CD14-positive monocyte (primary cell): Measurements from ENCODE around the gene AGRP. TPM values are rescaled to one million over a fixed set of nuclear protein-coding genes. Genes with fewer than 3 reads are reported as not detected.
A peak's percentile ranks its signal among the peaks of the same experiment; 100 is the strongest.

Experiments
- DNase-seq, 3 donors: peaks; one replicate each; pipeline ENCODE4 v3.0.0-alpha.2; 2011 to 2022
- H2AFZ ChIP-seq: 2 replicates; pipeline ENCODE4 v1.6.0; 2012; ENCODE audit warnings: mild to moderate bottlenecking, low read depth, low read length, inconsistent platforms; ENCODE audit not compliant: insufficient read depth, poor library complexity, severe bottlenecking
- H3K27ac ChIP-seq, 2 donors: 1 replicate in 1 of 2; 2 replicates in 1 of 2; pipeline ENCODE4 v1.5.1; 2012 to 2013; ENCODE audit warnings: low read length in 2 of 2, control low read depth in 1 of 2, inconsistent platforms in 1 of 2, low read depth in 1 of 2, mild to moderate bottlenecking in 1 of 2
- H3K27me3 ChIP-seq, 2 donors: one replicate each; pipeline versions ENCODE4 v1.6.0 to v1.6.1; 2011 to 2013; ENCODE audit warnings: low read length in 2 of 2; ENCODE audit not compliant: control insufficient read depth in 2 of 2, insufficient read depth in 2 of 2
- H3K36me3 ChIP-seq, 2 donors: replicated peaks in 1 of 2; 1 replicate in 1 of 2; 2 replicates in 1 of 2; pipeline versions ENCODE4 v1.5.1 to v1.6.1; 2012 to 2013; ENCODE audit warnings: low read length in 2 of 2, control low read depth in 1 of 2, inconsistent platforms in 1 of 2, mild to moderate bottlenecking in 1 of 2; ENCODE audit not compliant: insufficient read depth in 2 of 2, control insufficient read depth in 1 of 2
- H3K4me1 ChIP-seq, 2 donors: 1 replicate in 1 of 2; 2 replicates in 1 of 2; pipeline versions ENCODE4 v1.5.1 to v1.6.1; 2012 to 2013; ENCODE audit warnings: low read length in 2 of 2, control low read depth in 1 of 2, inconsistent platforms in 1 of 2, mild to moderate bottlenecking in 1 of 2, moderate library complexity in 1 of 2; ENCODE audit not compliant: insufficient read depth in 2 of 2, control insufficient read depth in 1 of 2
- H3K4me2 ChIP-seq: replicated peaks from 2 replicates; pipeline ENCODE3; 2012; ENCODE audit warnings: low read length, moderate library complexity, mild to moderate bottlenecking; ENCODE audit not compliant: poor library complexity, severe bottlenecking; ENCODE audit errors: extremely low read depth
- H3K4me3 ChIP-seq, 3 experiments: fragments of 200-600 bp in 1 of 3; sonication (generic) in 1 of 3; replicated peaks in 1 of 3; 1 replicate in 2 of 3; 2 replicates in 1 of 3; pipeline ENCODE4 v1.5.1; 2011 to 2013; ENCODE audit warnings: low read length in 3 of 3, mild to moderate bottlenecking in 3 of 3, control low read depth in 2 of 3, low read depth in 2 of 3, inconsistent platforms in 1 of 3, moderate library complexity in 1 of 3
- H3K79me2 ChIP-seq: 2 replicates; pipeline ENCODE4 v1.6.0; 2012; ENCODE audit warnings: mild to moderate bottlenecking, control low read depth, inconsistent platforms, low read length, moderate library complexity; ENCODE audit not compliant: insufficient read depth
- H3K9ac ChIP-seq: 2 replicates; pipeline ENCODE4 v1.6.0; 2017; ENCODE audit warnings: low read length, mild to moderate bottlenecking; ENCODE audit not compliant: insufficient read depth, poor library complexity, severe bottlenecking
- H3K9me3 ChIP-seq, 2 donors: replicated peaks in 1 of 2; 1 replicate in 1 of 2; 2 replicates in 1 of 2; pipeline versions ENCODE4 v1.5.1 to v1.6.1; 2012 to 2013; ENCODE audit warnings: low read length in 2 of 2, control low read depth in 1 of 2; ENCODE audit not compliant: control insufficient read depth in 1 of 2, insufficient read depth in 1 of 2
- H4K20me1 ChIP-seq: 2 replicates; pipeline ENCODE4 v1.6.0; 2012; ENCODE audit warnings: mild to moderate bottlenecking, low read length, control low read depth, moderate library complexity; ENCODE audit not compliant: insufficient read depth
- H3K27ac Mint-ChIP-seq, 7 donors: one replicate each; pipeline ENCODE4 v1.8.0; 2020; ENCODE audit warnings: mild to moderate bottlenecking in 7 of 7, mixed read lengths in 7 of 7, moderate library complexity in 6 of 7, inconsistent platforms in 2 of 7
- H3K27me3 Mint-ChIP-seq, 3 donors: one replicate each; pipeline ENCODE4 v1.8.0; 2021 to 2022; ENCODE audit warnings: low read depth in 3 of 3, mild to moderate bottlenecking in 3 of 3, mixed read lengths in 3 of 3, moderate library complexity in 3 of 3, inconsistent platforms in 1 of 3
- H3K36me3 Mint-ChIP-seq, 2 donors: one replicate each; pipeline ENCODE4 v1.8.0; 2020; ENCODE audit warnings: mixed read lengths in 2 of 2, inconsistent platforms in 1 of 2, mild to moderate bottlenecking in 1 of 2
- H3K4me1 Mint-ChIP-seq: one replicate; pipeline ENCODE4 v1.8.0; 2020; ENCODE audit warnings: mild to moderate bottlenecking, mixed read lengths
- H3K4me3 Mint-ChIP-seq, 2 donors: one replicate each; pipeline ENCODE4 v1.8.0; 2020; ENCODE audit warnings: mild to moderate bottlenecking in 2 of 2, mixed read lengths in 2 of 2, moderate library complexity in 1 of 2
- H3K9me3 Mint-ChIP-seq, 7 donors: one replicate each; pipeline ENCODE4 v1.8.0; 2020 to 2022; ENCODE audit warnings: mixed read lengths in 7 of 7, mild to moderate bottlenecking in 6 of 7, moderate library complexity in 6 of 7, inconsistent platforms in 2 of 7
- WGBS: methylation state at CpG from one replicate; pipeline ENCODE4 v1.1.5; 2013; ENCODE audit warnings: missing lambda C conversion rate; ENCODE audit not compliant: insufficient coverage; 5-methylcytosine and 5-hydroxymethylcytosine counted together
- intact Hi-C, 2 donors: fragments of 100-400 bp; cut with micrococcal nuclease; formaldehyde crosslinking; loops; one replicate each; pipeline versions ENCODE4 v1.15.0 to v1.15.1; 2023
- polyA plus RNA-seq, 3 donors: library from polyadenylated mRNA; depleted of rRNA in 1 of 3; unstranded in 2 of 3; stranded (reverse) in 1 of 3; fragments of 300-500 nt in 2 of 3; fragments of >200 nt in 1 of 3; fragmentation: Illumina TruSeq in 2 of 3; gene quantifications; 1 replicate in 2 of 3; 2 replicates in 1 of 3; pipeline ENCODE4 v1.2.3, GENCODE V29; 2012 to 2021
- TF ChIP-seq, protein P1 (sequence below): fragments of 200-600 bp; IDR thresholded peaks from one replicate; pipeline ENCODE4 v1.8.0; 2022; ENCODE audit warnings: antibody characterized with exemption, mild to moderate bottlenecking

Gene AGRP
- polyA plus RNA-seq, 3 donors = 0.32 to 0.54 TPM; not detected in 1

DNA sequence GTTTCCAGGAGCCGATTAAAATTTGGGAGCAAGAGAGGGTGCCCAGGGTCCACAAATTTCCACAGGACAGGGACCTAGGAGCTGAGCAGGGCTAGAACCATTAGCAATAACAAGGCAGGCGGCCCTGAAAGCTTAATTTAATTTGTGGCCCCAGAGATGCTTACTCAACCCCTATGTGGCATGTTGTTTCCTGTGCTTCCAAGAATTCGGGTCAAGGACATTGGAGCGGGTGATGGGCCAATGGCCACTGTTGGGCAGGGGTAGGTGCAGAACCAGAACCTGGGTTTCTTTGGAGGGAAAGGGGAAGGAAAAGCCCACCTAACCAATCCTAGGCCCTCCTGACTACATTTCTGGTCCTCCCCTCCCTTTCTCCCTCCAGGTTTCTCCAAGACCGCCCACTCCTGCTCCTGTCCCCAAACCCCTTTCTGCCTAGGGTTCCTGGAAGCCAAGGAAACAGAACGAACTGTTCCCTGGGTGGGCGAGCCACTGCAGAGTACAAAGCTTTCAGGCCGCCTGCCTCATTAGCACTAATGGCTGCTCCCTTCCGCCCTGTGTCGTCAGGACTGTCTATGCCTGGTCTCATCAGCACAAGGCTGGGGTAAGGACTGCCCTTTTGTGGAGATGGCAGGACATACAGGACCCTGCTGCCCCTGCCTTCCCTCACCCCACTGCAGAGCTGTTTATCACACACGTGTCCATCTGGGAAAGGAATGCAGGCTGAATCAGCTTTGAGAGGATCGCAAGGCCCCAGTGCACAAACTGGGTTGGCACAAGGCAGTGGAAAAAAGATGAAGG lies 581 bp upstream of the AGRP start:
- peaks cover 17 to 23% of the 10 kb centered on the region in 2 donors for H3K36me3 Mint-ChIP-seq
- H3K4me1 Mint-ChIP-seq = peaks cover 76% of the 10 kb centered on the region
- no peak overlapping the region for H3K4me3 Mint-ChIP-seq
- peaks cover 0 to 3% (median 0%) of the 10 kb centered on the region in 7 donors for H3K9me3 Mint-ChIP-seq
- peaks cover 9 to 15% of the 10 kb centered on the region in 2 donors for H3K36me3 ChIP-seq
- no peak overlapping the region for H3K9ac ChIP-seq
- TF ChIP-seq, protein P1, sequence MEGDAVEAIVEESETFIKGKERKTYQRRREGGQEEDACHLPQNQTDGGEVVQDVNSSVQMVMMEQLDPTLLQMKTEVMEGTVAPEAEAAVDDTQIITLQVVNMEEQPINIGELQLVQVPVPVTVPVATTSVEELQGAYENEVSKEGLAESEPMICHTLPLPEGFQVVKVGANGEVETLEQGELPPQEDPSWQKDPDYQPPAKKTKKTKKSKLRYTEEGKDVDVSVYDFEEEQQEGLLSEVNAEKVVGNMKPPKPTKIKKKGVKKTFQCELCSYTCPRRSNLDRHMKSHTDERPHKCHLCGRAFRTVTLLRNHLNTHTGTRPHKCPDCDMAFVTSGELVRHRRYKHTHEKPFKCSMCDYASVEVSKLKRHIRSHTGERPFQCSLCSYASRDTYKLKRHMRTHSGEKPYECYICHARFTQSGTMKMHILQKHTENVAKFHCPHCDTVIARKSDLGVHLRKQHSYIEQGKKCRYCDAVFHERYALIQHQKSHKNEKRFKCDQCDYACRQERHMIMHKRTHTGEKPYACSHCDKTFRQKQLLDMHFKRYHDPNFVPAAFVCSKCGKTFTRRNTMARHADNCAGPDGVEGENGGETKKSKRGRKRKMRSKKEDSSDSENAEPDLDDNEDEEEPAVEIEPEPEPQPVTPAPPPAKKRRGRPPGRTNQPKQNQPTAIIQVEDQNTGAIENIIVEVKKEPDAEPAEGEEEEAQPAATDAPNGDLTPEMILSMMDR = no peak
- peak overlapping the region in 1 of 3 experiments; percentile 84 for H3K4me3 ChIP-seq
- no peak for DNase-seq
- H3K27ac Mint-ChIP-seq = peak overlapping the region in 5 of 7 donors; percentile 25 to 78 (median 71)
- peaks cover 90% of the 10 kb centered on the region for H3K79me2 ChIP-seq
- 86% methylated on average over 8 of the region's 12 CpGs for WGBS
- H3K27me3 ChIP-seq = no peaks in the 10 kb centered on the region
- peaks cover 17% of the 10 kb centered on the region for H4K20me1 ChIP-seq
- H2AFZ ChIP-seq = no peak overlapping the region
- H3K4me1 ChIP-seq = peaks cover 80 to 90% of the 10 kb centered on the region in 2 donors
- intact Hi-C loops = loop anchor here (5.0 kb wide), 2 partner anchors 33 to 48 kb away; no protein-coding TSS in a partner anchor
- H3K4me2 ChIP-seq = peak overlapping the region; percentile 80
- no peaks in the 10 kb centered on the region for H3K9me3 ChIP-seq
- H3K27ac ChIP-seq = peak overlapping the region; percentile 1 to 80
- peaks cover 0 to 1% (median 0%) of the 10 kb centered on the region in 3 donors for H3K27me3 Mint-ChIP-seq

DNA sequence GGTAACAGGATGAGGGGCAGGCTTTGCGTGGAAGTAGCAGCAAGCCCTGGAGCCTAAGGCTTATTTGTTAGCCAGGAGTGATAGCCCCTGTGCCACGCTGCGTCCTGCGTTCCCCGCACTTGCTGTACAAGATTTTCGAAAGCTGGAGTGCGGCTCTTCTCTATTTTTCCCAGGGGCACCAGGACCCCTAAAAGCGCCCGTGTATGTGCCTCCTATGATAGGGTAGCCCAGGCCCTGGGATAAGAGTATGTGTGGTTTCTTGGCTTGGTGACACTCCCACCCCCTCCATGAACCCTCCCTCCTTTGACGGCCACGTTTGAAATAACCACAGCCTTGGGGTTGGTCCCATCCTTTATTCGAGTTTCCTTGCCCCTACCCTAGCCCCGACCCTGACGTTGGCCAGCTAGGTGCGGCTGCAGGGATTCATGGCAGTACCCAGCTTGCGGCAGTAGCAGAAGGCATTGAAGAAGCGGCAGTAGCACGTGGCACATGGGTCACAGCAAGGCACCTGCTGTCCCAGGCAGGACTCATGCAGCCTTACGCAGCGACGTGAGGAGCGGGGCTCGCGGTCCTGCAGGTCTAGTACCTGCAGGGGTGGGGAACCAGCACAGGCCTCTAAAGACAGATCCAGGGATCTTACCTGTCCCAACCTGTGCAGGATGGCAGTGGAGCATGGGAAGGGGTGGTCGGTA lies 968 bp downstream of the AGRP start:
- Histone ChIP-seq H3K9me3 (no peaks in the 10 kb centered on the region), H3K27ac (peak overlapping the region; percentile 80 to 99), H3K9ac (peak overlapping the region; percentile 100), H3K36me3 (peaks cover 11 to 15% of the 10 kb centered on the region in 2 donors), H2AFZ (peak overlapping the region; percentile 61), H3K4me3 (peak overlapping the region; percentile 54 to 98 (median 84)), H3K79me2 (peaks cover 96% of the 10 kb centered on the region), H3K27me3 (no peaks in the 10 kb centered on the region), H3K4me2 (peak overlapping the region; percentile 80), H4K20me1 (peaks cover 32% of the 10 kb centered on the region), H3K4me1 (peaks cover 77 to 89% of the 10 kb centered on the region in 2 donors)
- DNase-seq = no peak
- peaks cover 0 to 3% (median 0%) of the 10 kb centered on the region in 7 donors for H3K9me3 Mint-ChIP-seq
- H3K36me3 Mint-ChIP-seq = peaks cover 22 to 39% of the 10 kb centered on the region in 2 donors
- TF ChIP-seq, protein P1 = no peak
- intact Hi-C loops = loop anchor here (5.0 kb wide), 2 partner anchors 35 to 50 kb away; no protein-coding TSS in a partner anchor
- H3K27me3 Mint-ChIP-seq = peaks cover 0 to 1% (median 0%) of the 10 kb centered on the region in 3 donors
- peak overlapping the region; percentile 97 to 100 (median 99) for H3K27ac Mint-ChIP-seq
- peaks cover 77% of the 10 kb centered on the region for H3K4me1 Mint-ChIP-seq
- H3K4me3 Mint-ChIP-seq = peak overlapping the region; percentile 98
- 55% methylated on average over 18 of the region's 25 CpGs for WGBS
